SK-N-SH treated with all-trans-retinoic acid at 6 μM for 48 hours (cell line): ENCODE data around the gene GRAMD1B.

Experiments
- ATAC-seq: fragments of 200-7000 bp; cut with Tn5 transposase; 3 replicates; pipeline ENCODE4 v1.9.1; 2020; ENCODE audit warnings: mild to moderate bottlenecking, moderate library complexity
- ARNTL ChIP-seq: fragments of 450-650 bp; formaldehyde crosslinking; IDR thresholded peaks from 2 replicates; pipeline ENCODE4 v1.5.0; 2020; ENCODE audit warnings: low read depth, mild to moderate bottlenecking, moderate library complexity, borderline replicate concordance
- BACH2 ChIP-seq: fragments of 250-450 bp; sonication (Bioruptor Pico); IDR thresholded peaks from 2 replicates; pipeline ENCODE4 v1.9.0; 2021; ENCODE audit warnings: mild to moderate bottlenecking, borderline replicate concordance
- CREB5 ChIP-seq: fragments of 250-450 bp; sonication (Bioruptor Pico); IDR thresholded peaks from 2 replicates; pipeline ENCODE4 v1.5.1; 2020; ENCODE audit warnings: low read depth, mild to moderate bottlenecking, moderate library complexity
- CSDC2 ChIP-seq: fragments of 250-450 bp; sonication (Bioruptor Pico); IDR thresholded peaks from 2 replicates; pipeline ENCODE4 v1.5.0; 2020; ENCODE audit warnings: mild to moderate bottlenecking, moderate library complexity
- ISL1 ChIP-seq: fragments of 250-450 bp; sonication (Bioruptor Pico); IDR thresholded peaks from 2 replicates; pipeline ENCODE4 v2.1.2; 2022; ENCODE audit warnings: mild to moderate bottlenecking, moderate library complexity
- OSR1 ChIP-seq: fragments of 250-450 bp; sonication (Bioruptor Pico); IDR thresholded peaks from 2 replicates; pipeline ENCODE4 v1.8.0; 2022; ENCODE audit warnings: moderate library complexity, mild to moderate bottlenecking, inconsistent platforms
- PATZ1 ChIP-seq: fragments of 250-450 bp; sonication (Bioruptor Pico); IDR thresholded peaks from 2 replicates; pipeline ENCODE4 v1.8.0; 2020; ENCODE audit warnings: mild to moderate bottlenecking, moderate library complexity, borderline replicate concordance
- POU6F1 ChIP-seq: fragments of 250-450 bp; sonication (Bioruptor Pico); IDR thresholded peaks from 2 replicates; pipeline ENCODE4 v1.8.0; 2021; ENCODE audit warnings: low read depth, mild to moderate bottlenecking, moderate library complexity, borderline replicate concordance
- PPARA ChIP-seq: fragments of 250-450 bp; sonication (Bioruptor Pico); IDR thresholded peaks from 2 replicates; pipeline ENCODE4 v1.5.0; 2020; ENCODE audit warnings: mild to moderate bottlenecking, borderline replicate concordance
- RARB ChIP-seq: fragments of 250-450 bp; sonication (Bioruptor Pico); IDR thresholded peaks from 2 replicates; pipeline ENCODE4 v1.8.0; 2021; ENCODE audit warnings: mild to moderate bottlenecking, moderate library complexity
- SNAI2 ChIP-seq: fragments of 250-450 bp; sonication (Bioruptor Pico); IDR thresholded peaks from 2 replicates; pipeline ENCODE4 v1.5.0; 2020; ENCODE audit warnings: mild to moderate bottlenecking, moderate library complexity
- TCF4 ChIP-seq: fragments of 250-450 bp; sonication (Bioruptor Pico); IDR thresholded peaks from 2 replicates; pipeline ENCODE4 v1.8.0; 2021; ENCODE audit warnings: mild to moderate bottlenecking, moderate library complexity, borderline replicate concordance
- TOX ChIP-seq: fragments of 250-450 bp; sonication (Bioruptor Pico); IDR thresholded peaks from 2 replicates; pipeline ENCODE4 v1.8.0; 2021; ENCODE audit warnings: mild to moderate bottlenecking, moderate library complexity, borderline replicate concordance
- TSHZ2 ChIP-seq: fragments of 250-450 bp; sonication (Bioruptor Pico); IDR thresholded peaks from 2 replicates; pipeline ENCODE4 v1.5.0; 2020; ENCODE audit warnings: mild to moderate bottlenecking, moderate library complexity
- ZC3H10 ChIP-seq: fragments of 250-450 bp; sonication (Bioruptor Pico); IDR thresholded peaks from 2 replicates; pipeline ENCODE4 v1.5.1; 2021; ENCODE audit warnings: mild to moderate bottlenecking, moderate library complexity
- ZFP3 ChIP-seq: fragments of 250-450 bp; sonication (Bioruptor Pico); IDR thresholded peaks from 2 replicates; pipeline ENCODE4 v1.5.0; 2020; ENCODE audit warnings: mild to moderate bottlenecking, moderate library complexity
- ZNF70 ChIP-seq: fragments of 450-650 bp; formaldehyde crosslinking; IDR thresholded peaks from 2 replicates; pipeline ENCODE4 v1.5.0; 2020; ENCODE audit warnings: mild to moderate bottlenecking, moderate library complexity

Gene GRAMD1B

GRCh38 chr11:123545726-123546270 lies 115.7 kb downstream of the GRAMD1B start:
- TF ChIP-seq CSDC2 (no peak), PPARA (no peak), POU6F1 (CRISPR knock-in tag) (no peak), PATZ1 (CRISPR knock-in tag) (no peak), TSHZ2 (CRISPR knock-in tag) (no peak), ISL1 (CRISPR knock-in tag) (no peak), OSR1 (CRISPR knock-in tag) (no peak), SNAI2 (CRISPR knock-in tag) (no peak)
- no peak for ATAC-seq

- peak; percentile 66 for ATAC-seq
- TF ChIP-seq BACH2 (CRISPR knock-in tag) (no peak), POU6F1 (CRISPR knock-in tag) (no peak), CSDC2 (no peak), CREB5 (CRISPR knock-in tag) (no peak), RARB (CRISPR knock-in tag) (no peak), ZFP3 (no peak), TCF4 (CRISPR knock-in tag) (no peak), TOX (no peak), ISL1 (CRISPR knock-in tag) (no peak), OSR1 (CRISPR knock-in tag) (no peak), ZNF70 (CRISPR knock-in tag) (no peak), PATZ1 (CRISPR knock-in tag) (no peak), TSHZ2 (CRISPR knock-in tag) (no peak), PPARA (no peak), ARNTL (CRISPR knock-in tag) (no peak), ZC3H10 (CRISPR knock-in tag) (no peak)
Observed at GRCh38 chr11:123546515-123546914, 116.4 kb downstream of the GRAMD1B start.
